ENCODE results near the gene HNRNPDL. TPM values are rescaled to one million over a fixed set of nuclear protein-coding genes. Genes with fewer than 3 reads are reported as not detected.

HNRNPDL gene
- total RNA-seq, 1 donor from 2014 or later: 439 TPM

GRCh38 chr4:82428969-82429727, 1.1 kb downstream of the HNRNPDL start:
- Mint-ChIP-seq H3K27ac (peak overlapping the region; percentile 99), H3K4me3 (peak overlapping the region; percentile 100), H3K27me3 (no peaks in the 10 kb centered on the region), H3K4me1 (peaks cover 58% of the 10 kb centered on the region), H3K9me3 (no peaks in the 10 kb centered on the region), H3K36me3 (ENCODE audit: low read depth) (peaks cover 72% of the 10 kb centered on the region)
- ATAC-seq (ENCODE audit: low read depth) (peak; percentile 59), DNase-seq (peak; percentile 97)
- ChIA-PET POLR2A (interaction anchor here (0.5 to 6.2 kb wide), 30 partner anchors 9 to 1802 kb away, joined by 3 to 199 read pairs (median 5); partner anchors contain the start of genes COPS4, COQ2, HNRNPD and LIN54), CTCF (interaction anchor here (0.9 to 2.1 kb wide), 9 partner anchors 10 to 147 kb away, joined by 3 to 15 read pairs (median 5); partner anchors contain the start of gene HNRNPD)
- peak; percentile 68 for TF ChIP-seq CTCF (IDR thresholded peaks at IDR 0.05)
- intact Hi-C loops (cut with micrococcal nuclease): loop anchor here (1.0 kb wide), 6 partner anchors 55 to 958 kb away; partner anchors contain the start of genes RASGEF1B and THAP9

GRCh38 chr4:82428526-82428968, 1.7 kb downstream of the HNRNPDL start:
- H3K36me3 Mint-ChIP-seq (ENCODE audit: low read depth): peaks cover 72% of the 10 kb centered on the region

GRCh38 chr4:82425478-82425877, 4.8 kb downstream of the HNRNPDL start:
- CTCF ChIA-PET: no interaction called here

More at GRCh38 chr4:82428526-82428968, 1.7 kb downstream of the HNRNPDL start:
- TF ChIP-seq CTCF (IDR thresholded peaks at IDR 0.05): no peak
- DNase-seq (no peak), ATAC-seq (ENCODE audit: low read depth) (no peak)
- Mint-ChIP-seq H3K9me3 (no peaks in the 10 kb centered on the region), H3K4me1 (peaks cover 52% of the 10 kb centered on the region), H3K27ac (peak overlapping the region; percentile 99), H3K4me3 (peak overlapping the region; percentile 100), H3K27me3 (no peaks in the 10 kb centered on the region)
- ChIA-PET POLR2A (interaction anchor here (0.5 to 6.2 kb wide), 17 partner anchors 9 to 856 kb away, joined by 3 to 199 read pairs (median 5); partner anchors contain the start of genes COQ2, HNRNPD, LIN54 and THAP9), CTCF (interaction anchor here (0.8 to 2.1 kb wide), 10 partner anchors 9 to 146 kb away, joined by 3 to 15 read pairs (median 5); partner anchors contain the start of gene HNRNPD)
- intact Hi-C loops (cut with micrococcal nuclease): no loop called here

GRCh38 chr4:82423245-82424054, 6.8 kb downstream of the HNRNPDL start:
- ChIA-PET POLR2A (interaction anchor here (0.6 to 2.0 kb wide), 3 partner anchors 12 to 49 kb away, joined by 3 to 19 read pairs (median 10); partner anchors contain the start of gene HNRNPD), CTCF (interaction anchor here (1.6 kb wide), 1 partner anchor 63 kb away, joined by 6 read pairs; no protein-coding TSS in a partner anchor)
- no peak for DNase-seq
- peaks cover 38% of the 10 kb centered on the region for H3K4me1 Mint-ChIP-seq
- no peak overlapping the region for H3K4me3 Mint-ChIP-seq
- intact Hi-C loops (cut with micrococcal nuclease): no loop called here
- no peak for TF ChIP-seq CTCF (IDR thresholded peaks at IDR 0.05)
- no peaks in the 10 kb centered on the region for H3K27me3 Mint-ChIP-seq
- H3K36me3 Mint-ChIP-seq (ENCODE audit: low read depth): peaks cover 65% of the 10 kb centered on the region
- no peaks in the 10 kb centered on the region for H3K9me3 Mint-ChIP-seq
- ATAC-seq (ENCODE audit: low read depth): peak; percentile 20
- no peak overlapping the region for H3K27ac Mint-ChIP-seq

More at GRCh38 chr4:82425478-82425877, 4.8 kb downstream of the HNRNPDL start:
- DNase-seq (no peak), ATAC-seq (ENCODE audit: low read depth) (no peak)
- Mint-ChIP-seq H3K36me3 (ENCODE audit: low read depth) (peaks cover 76% of the 10 kb centered on the region), H3K27ac (no peak overlapping the region), H3K27me3 (no peaks in the 10 kb centered on the region), H3K4me3 (peak overlapping the region; percentile 8), H3K4me1 (peaks cover 37% of the 10 kb centered on the region), H3K9me3 (no peaks in the 10 kb centered on the region)
- POLR2A ChIA-PET: no interaction called here
- no peak for TF ChIP-seq CTCF (IDR thresholded peaks at IDR 0.05)
- intact Hi-C loops (cut with micrococcal nuclease): no loop called here

Data from activated B cell treated with CpG ODN at 0.5 μM for 24 hours (primary cell).